ENCODE measurements around the gene ARHGAP29.
"Not testable (repeated sequence)": the region's sequence is repeated elsewhere in the genome, so short reads cannot be mapped to it uniquely, and the experiment has no call there.

ARHGAP29 gene

DNA sequence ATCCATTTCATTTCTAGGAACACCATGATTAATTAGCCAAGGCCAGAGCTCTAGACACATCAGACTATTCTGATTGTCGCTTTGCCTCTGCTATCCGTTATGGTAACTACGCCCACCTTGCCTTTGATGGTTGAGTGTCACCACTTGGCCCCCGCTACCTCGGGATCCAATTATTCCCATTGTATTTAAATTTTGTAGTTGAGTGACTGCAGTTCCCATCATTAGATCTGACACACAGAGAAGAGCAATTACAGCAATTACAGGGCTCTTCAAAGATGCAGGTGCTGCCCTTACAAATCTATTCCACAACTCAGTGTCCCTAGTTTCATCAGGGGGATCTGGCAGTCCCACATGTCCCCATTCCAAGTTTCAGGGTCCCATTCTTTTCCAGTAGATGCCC is 71.5 kb downstream of the ARHGAP29 start:
- TF ChIP-seq CTCF (IDR thresholded peaks at IDR 0.05; ENCODE audit: low read depth, low read length), result no peak
- no peak for DNase-seq

GRCh38 chr1:94164885-94165284 is 72.5 kb downstream of the ARHGAP29 start:
- not testable (repeated sequence) for H3K36me3 ChIP-seq, H3K4me1 ChIP-seq

More for the DNA sequence above, 71.5 kb downstream of the ARHGAP29 start:
- Histone ChIP-seq H3K27me3 (no peaks in the 10 kb centered on the region), H3K4me1 (no peaks in the 10 kb centered on the region), H3K36me3 (no peaks in the 10 kb centered on the region), H3K9me3 (no peaks in the 10 kb centered on the region), H3K4me3 (ENCODE audit: low read depth, low read length) (no peak overlapping the region)

DNA sequence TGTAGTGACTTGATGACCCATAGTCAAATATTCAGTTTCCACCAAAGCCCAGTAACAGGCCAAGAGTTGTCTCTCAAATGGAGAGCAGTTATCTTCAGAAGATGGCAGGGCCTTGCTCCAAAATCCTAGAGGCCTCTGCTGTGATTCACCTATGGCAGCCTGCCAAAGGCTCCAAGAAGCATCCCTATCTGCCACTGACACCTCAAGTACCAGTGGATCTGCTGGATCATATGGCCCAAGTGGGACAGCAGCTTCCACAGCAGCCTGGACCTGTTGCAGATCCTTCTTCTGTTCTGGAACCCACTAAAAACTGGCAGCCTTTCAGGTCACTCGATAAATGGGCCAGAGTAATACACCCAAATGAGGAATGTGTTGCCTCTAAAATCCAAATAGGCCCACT is 73.3 kb downstream of the ARHGAP29 start:
- not testable (repeated sequence) for H3K9me3 ChIP-seq; H3K27me3 ChIP-seq; H3K36me3 ChIP-seq; H3K4me1 ChIP-seq; H3K4me3 ChIP-seq (ENCODE audit: low read depth, low read length); DNase-seq

More at GRCh38 chr1:94164885-94165284, 72.5 kb downstream of the ARHGAP29 start:
- DNase-seq; H3K4me3 ChIP-seq (ENCODE audit: low read depth, low read length); H3K27me3 ChIP-seq; H3K9me3 ChIP-seq: not testable (repeated sequence)

GRCh38 chr1:94163249-94163648 is 74.1 kb downstream of the ARHGAP29 start:
- H3K9me3 ChIP-seq; H3K27me3 ChIP-seq; H3K4me3 ChIP-seq (ENCODE audit: low read depth, low read length); H3K36me3 ChIP-seq; DNase-seq; H3K4me1 ChIP-seq: not testable (repeated sequence)

GRCh38 chr1:94160811-94161210 is 76.6 kb downstream of the ARHGAP29 start:
- no peaks in the 10 kb centered on the region for H3K27me3 ChIP-seq
- no peak for DNase-seq
- no peaks in the 10 kb centered on the region for H3K4me1 ChIP-seq
- H3K9me3 ChIP-seq, result no peaks in the 10 kb centered on the region
- H3K36me3 ChIP-seq, result no peaks in the 10 kb centered on the region
- no peak for TF ChIP-seq CTCF (IDR thresholded peaks at IDR 0.05; ENCODE audit: low read depth, low read length)
- H3K4me3 ChIP-seq (ENCODE audit: low read depth, low read length), result no peak overlapping the region

DNA sequence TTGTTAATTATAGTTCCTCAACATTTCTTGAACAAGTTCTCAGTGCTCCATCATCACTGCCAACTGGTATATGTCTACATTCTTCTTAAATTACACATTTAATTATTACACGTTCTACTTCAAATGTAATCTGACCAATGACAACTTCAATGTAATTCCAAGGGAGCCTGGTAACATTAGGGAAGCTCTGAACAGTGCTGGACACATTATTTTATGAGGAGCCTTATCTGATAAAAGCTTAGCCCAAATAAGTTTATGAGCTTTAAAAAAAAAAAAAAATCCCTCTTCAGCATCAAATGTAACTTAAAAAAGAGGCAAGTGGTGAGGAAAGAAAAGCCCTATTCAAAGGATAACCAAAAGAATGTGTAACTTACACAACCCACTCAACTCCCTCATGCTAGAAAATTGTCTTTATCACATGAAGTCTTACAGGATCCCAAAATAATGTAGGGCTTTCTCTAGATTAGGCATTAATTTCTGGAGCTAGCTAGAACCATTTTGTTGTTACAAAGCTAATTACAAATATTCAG is 81.2 kb downstream of the ARHGAP29 start:
- no peak for TF ChIP-seq CTCF (IDR thresholded peaks at IDR 0.05; ENCODE audit: low read depth, low read length)
- Histone ChIP-seq H3K4me3 (ENCODE audit: low read depth, low read length) (no peak overlapping the region), H3K36me3 (no peaks in the 10 kb centered on the region), H3K27me3 (no peaks in the 10 kb centered on the region), H3K9me3 (no peaks in the 10 kb centered on the region), H3K4me1 (no peaks in the 10 kb centered on the region)
- DNase-seq, result no peak

- Histone ChIP-seq H3K36me3 (no peaks in the 10 kb centered on the region), H3K4me3 (ENCODE audit: low read depth, low read length) (no peak overlapping the region), H3K4me1 (no peaks in the 10 kb centered on the region), H3K27me3 (no peaks in the 10 kb centered on the region), H3K9me3 (no peaks in the 10 kb centered on the region)
- no peak for DNase-seq
- TF ChIP-seq CTCF (IDR thresholded peaks at IDR 0.05; ENCODE audit: low read depth, low read length), result no peak
These were observed 82.4 kb downstream of the ARHGAP29 start for GRCh38 chr1:94154989-94155388.

DNA sequence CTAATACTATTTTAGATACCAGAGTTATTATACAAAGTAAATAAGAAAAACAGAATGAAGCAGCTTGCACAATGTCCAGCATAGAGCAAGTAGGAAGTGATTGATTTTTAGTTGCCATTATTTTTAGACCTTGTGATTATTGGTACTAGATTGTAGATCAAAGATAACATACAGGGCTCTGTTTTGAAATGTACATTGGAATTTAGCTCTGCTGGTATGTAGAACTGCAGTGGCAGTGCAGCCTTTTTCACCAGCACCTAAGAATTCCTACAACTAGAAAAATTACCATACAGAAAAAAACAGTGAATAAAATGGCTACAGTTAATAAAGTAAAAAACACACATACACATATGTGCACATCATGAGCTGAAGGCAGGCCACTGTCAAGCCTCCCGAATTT is 84.3 kb downstream of the ARHGAP29 start:
- Histone ChIP-seq H3K36me3 (no peaks in the 10 kb centered on the region), H3K4me1 (no peaks in the 10 kb centered on the region)
- TF ChIP-seq CTCF (IDR thresholded peaks at IDR 0.05; ENCODE audit: low read depth, low read length), result no peak

GRCh38 chr1:94149166-94149565 is 88.2 kb downstream of the ARHGAP29 start:
- not testable (repeated sequence) for H3K27me3 ChIP-seq, H3K36me3 ChIP-seq, DNase-seq

More for the DNA sequence above, 84.3 kb downstream of the ARHGAP29 start:
- no peak overlapping the region for H3K4me3 ChIP-seq (ENCODE audit: low read depth, low read length)
- no peaks in the 10 kb centered on the region for H3K27me3 ChIP-seq
- no peaks in the 10 kb centered on the region for H3K9me3 ChIP-seq
- no peak for DNase-seq

More at GRCh38 chr1:94149166-94149565, 88.2 kb downstream of the ARHGAP29 start:
- H3K4me3 ChIP-seq (ENCODE audit: low read depth, low read length); H3K4me1 ChIP-seq; H3K9me3 ChIP-seq: not testable (repeated sequence)
